ENCODE measurements around the gene TAS2R3. TPM values are rescaled to one million over a fixed set of nuclear protein-coding genes. Genes with fewer than 3 reads are reported as not detected.

The TAS2R3 gene
- total and polyA plus RNA-seq, 2 of the 13 experiments (the other 11 are each of a cell fraction or from before 2014, with no cell fraction given), result 0.74 to 1.1 TPM

GRCh38 chr7:141737836-141738591 lies 25.9 kb upstream of the TAS2R3 start, which contains the start of gene SSBP1 (continued):
- TF ChIP-seq NFAT5 (CRISPR knock-in tag; IDR thresholded peaks at IDR 0.05) (no peak), ZNF790 (CRISPR knock-in tag; IDR thresholded peaks at IDR 0.05; ENCODE audit: borderline replicate concordance) (no peak), ZMYM2 (CRISPR knock-in tag; IDR thresholded peaks at IDR 0.05) (0 out of 2 replicates have a peak, but pooled peaks have one; percentile 44), ZNF383 (CRISPR knock-in tag; IDR thresholded peaks at IDR 0.05; ENCODE audit: borderline replicate concordance) (0 out of 2 replicates have a peak, but pooled peaks have one; percentile 66), RARA (CRISPR knock-in tag; IDR thresholded peaks at IDR 0.05) (no peak), KLF6 (CRISPR knock-in tag; IDR thresholded peaks at IDR 0.05) (peak; percentile 74; the same call in 1 of the 2 replicates), NFRKB (IDR thresholded peaks at IDR 0.05) (no peak), ZNF432 (CRISPR knock-in tag; IDR thresholded peaks at IDR 0.05; ENCODE audit: borderline replicate concordance) (no peak), ZNF879 (CRISPR knock-in tag; IDR thresholded peaks at IDR 0.05) (no peak), JUN (CRISPR knock-in tag; IDR thresholded peaks at IDR 0.05) (no peak), ATM (IDR thresholded peaks at IDR 0.05; ENCODE audit: borderline replicate concordance) (no peak), CSRNP1 (CRISPR knock-in tag; IDR thresholded peaks at IDR 0.05) (0 out of 2 replicates have a peak, but pooled peaks have one; percentile 66), BCL3 (CRISPR knock-in tag; IDR thresholded peaks at IDR 0.05) (0 out of 2 replicates have a peak, but pooled peaks have one; percentile 40), E2F5 (CRISPR knock-in tag; conservative IDR thresholded peaks at IDR 0.05) (0 out of 2 replicates have a peak, but pooled peaks have one; percentile 28), BCLAF1 (IDR thresholded peaks at IDR 0.05) (no peak)
